ENCODE data around the gene SRP19. TPM values are rescaled to one million over a fixed set of nuclear protein-coding genes. Genes with fewer than 3 reads are reported as not detected.

The SRP19 gene
- polyA plus RNA-seq, 3 donors: 18.6 to 87.4 (median 71.9) TPM

- Histone ChIP-seq H3K4me2 (replicated peaks; ENCODE audit: extremely low read depth, low read length, poor library complexity, severe bottlenecking) (no peak overlapping the region), H3K79me2 (ENCODE audit: insufficient read depth, low read length) (peaks cover 100% of the 10 kb centered on the region)
- H3K4me3 Mint-ChIP-seq: no peak overlapping the region
Observed at GRCh38 chr5:112914584-112914983, 53.5 kb downstream of the SRP19 start.

GRCh38 chr5:112915831-112916230, 54.7 kb downstream of the SRP19 start:
- no peak for DNase-seq
- Mint-ChIP-seq H3K27ac (peak overlapping the region in 5 of 7 donors; percentile 9 to 83 (median 53)), H3K27me3 (ENCODE audit: low read depth in 3 of 3) (peaks cover 0 to 4% (median 0%) of the 10 kb centered on the region in 3 donors), H3K4me1 (peaks cover 62% of the 10 kb centered on the region), H3K9me3 (no peaks in the 10 kb centered on the region), H3K36me3 (peaks cover 61 to 74% of the 10 kb centered on the region in 2 donors), H3K4me3 (no peak overlapping the region)
- no peak overlapping the region for H3K9ac ChIP-seq (ENCODE audit: insufficient read depth, low read length, poor library complexity, severe bottlenecking)
- H3K79me2 ChIP-seq (ENCODE audit: insufficient read depth, low read length): peaks cover 100% of the 10 kb centered on the region
- no CpG with 5 or more reads among the region's 1 CpG for WGBS (ENCODE audit: insufficient coverage)
- H2AFZ ChIP-seq (ENCODE audit: insufficient read depth, low read depth, low read length, poor library complexity, severe bottlenecking): no peak overlapping the region
- no peak overlapping the region for H3K4me3 ChIP-seq (replicated peaks in 1 of 3; ENCODE audit: low read depth in 2 of 3, low read length in 3 of 3)
- no peak for TF ChIP-seq CTCF (IDR thresholded peaks at IDR 0.05)
- peak overlapping the region in 1 of 2 donors; percentile 17 for H3K27ac ChIP-seq (ENCODE audit: low read depth in 1 of 2, low read length in 2 of 2)
- peaks cover 100% of the 10 kb centered on the region for H4K20me1 ChIP-seq (ENCODE audit: insufficient read depth, low read length)
- H3K27me3 ChIP-seq (ENCODE audit: control insufficient read depth in 2 of 2, insufficient read depth in 2 of 2, low read length in 2 of 2): no peaks in the 10 kb centered on the region
- no peaks in the 10 kb centered on the region for H3K9me3 ChIP-seq (replicated peaks in 1 of 2; ENCODE audit: control insufficient read depth in 1 of 2, insufficient read depth in 1 of 2, low read length in 2 of 2)
- peaks cover 43 to 85% of the 10 kb centered on the region in 2 donors for H3K36me3 ChIP-seq (replicated peaks in 1 of 2; ENCODE audit: control insufficient read depth in 1 of 2, insufficient read depth in 2 of 2, low read length in 2 of 2)
- H3K4me2 ChIP-seq (replicated peaks; ENCODE audit: extremely low read depth, low read length, poor library complexity, severe bottlenecking): no peak overlapping the region
- intact Hi-C loops (cut with micrococcal nuclease): no loop called here
- peaks cover 44 to 67% of the 10 kb centered on the region in 2 donors for H3K4me1 ChIP-seq (ENCODE audit: control insufficient read depth in 1 of 2, insufficient read depth in 2 of 2, low read length in 2 of 2)

More at GRCh38 chr5:112914584-112914983, 53.5 kb downstream of the SRP19 start:
- Histone ChIP-seq H2AFZ (ENCODE audit: insufficient read depth, low read depth, low read length, poor library complexity, severe bottlenecking) (no peak overlapping the region), H3K27me3 (ENCODE audit: control insufficient read depth in 2 of 2, insufficient read depth in 2 of 2, low read length in 2 of 2) (no peaks in the 10 kb centered on the region), H3K27ac (ENCODE audit: low read depth in 1 of 2, low read length in 2 of 2) (peak overlapping the region in 1 of 2 donors; percentile 56), H3K36me3 (replicated peaks in 1 of 2; ENCODE audit: control insufficient read depth in 1 of 2, insufficient read depth in 2 of 2, low read length in 2 of 2) (peaks cover 52 to 92% of the 10 kb centered on the region in 2 donors), H4K20me1 (ENCODE audit: insufficient read depth, low read length) (peaks cover 100% of the 10 kb centered on the region), H3K9me3 (replicated peaks in 1 of 2; ENCODE audit: control insufficient read depth in 1 of 2, insufficient read depth in 1 of 2, low read length in 2 of 2) (no peaks in the 10 kb centered on the region), H3K4me1 (ENCODE audit: control insufficient read depth in 1 of 2, insufficient read depth in 2 of 2, low read length in 2 of 2) (peaks cover 37 to 54% of the 10 kb centered on the region in 2 donors), H3K4me3 (replicated peaks in 1 of 3; ENCODE audit: low read depth in 2 of 3, low read length in 3 of 3) (no peak overlapping the region), H3K9ac (ENCODE audit: insufficient read depth, low read length, poor library complexity, severe bottlenecking) (no peak overlapping the region)
- Mint-ChIP-seq H3K36me3 (peaks cover 66 to 80% of the 10 kb centered on the region in 2 donors), H3K27me3 (ENCODE audit: low read depth in 3 of 3) (peaks cover 0 to 4% (median 0%) of the 10 kb centered on the region in 3 donors), H3K4me1 (peaks cover 51% of the 10 kb centered on the region), H3K27ac (peak overlapping the region in 5 of 7 donors; percentile 6 to 85 (median 61)), H3K9me3 (no peaks in the 10 kb centered on the region)
- DNase-seq: no peak
- intact Hi-C loops (cut with micrococcal nuclease): no loop called here
- WGBS (ENCODE audit: insufficient coverage): no CpG with 5 or more reads among the region's 4 CpGs
- TF ChIP-seq CTCF (IDR thresholded peaks at IDR 0.05): no peak

All from CD14-positive monocyte (primary cell).